ENCODE results near the gene MLX. TPM values are rescaled to one million over a fixed set of nuclear protein-coding genes. Genes with fewer than 3 reads are reported as not detected.

The MLX gene
- total and polyA plus RNA-seq, 2 of the 8 experiments (the other 6 are each of a cell fraction or from before 2014, with no cell fraction given) = 27.0 to 27.5 TPM

- Histone ChIP-seq H4K20me1 (replicated peaks in 1 of 2; ENCODE audit: control insufficient read depth in 1 of 2, insufficient read depth in 2 of 2, low read length in 2 of 2) (peaks cover 0 to 1% of the 10 kb centered on the region in 2 experiments), H3K4me3 (ENCODE audit: extremely low read depth in 1 of 4, insufficient read depth in 2 of 4, low read depth in 3 of 4, low read length in 4 of 4) (peak overlapping the region; percentile 61 to 84 (median 71)), H3K23me2 (ENCODE audit: low read depth, low read length) (peaks cover 3% of the 10 kb centered on the region; the same call in 1 of the 2 replicates), H2BK15ac (ENCODE audit: low read length) (no peak overlapping the region; the same call in 1 of the 2 replicates), H3K79me1 (ENCODE audit: low read depth, low read length) (peaks cover 2% of the 10 kb centered on the region), H3K23ac (ENCODE audit: insufficient read length) (no peak overlapping the region), H3K79me2 (ENCODE audit: control insufficient read depth in 1 of 2, insufficient read depth in 2 of 2, low read length in 2 of 2) (no peaks in the 10 kb centered on the region; a peak in 1 of 4 replicates), H2AFZ (ENCODE audit: low read length) (peak overlapping the region; percentile 68; the same call in 1 of the 2 replicates), H3K9ac (replicated peaks in 1 of 4; ENCODE audit: extremely low read depth in 1 of 4, low read depth in 3 of 4, low read length in 3 of 4) (peak overlapping the region; percentile 35 to 82 (median 59)), H3K18ac (ENCODE audit: extremely low read depth, low read length) (peak overlapping the region; percentile 87), H3K4me1 (replicated peaks in 1 of 4; ENCODE audit: control insufficient read depth in 3 of 4, insufficient read depth in 4 of 4, low read length in 3 of 4) (peaks cover 0 to 9% (median 6%) of the 10 kb centered on the region in 4 experiments; a peak in 6 of 7 replicates), H3K4me2 (ENCODE audit: insufficient read depth in 1 of 2, low read depth in 2 of 2, low read length in 2 of 2) (peak overlapping the region; percentile 75 to 87), H3K14ac (ENCODE audit: insufficient read length) (peak overlapping the region; percentile 88), H2BK12ac (ENCODE audit: low read depth, low read length) (peak overlapping the region; percentile 55; the same call in 1 of the 2 replicates), H2BK5ac (ENCODE audit: low read depth, low read length) (peak overlapping the region; percentile 97), H3K36me3 (ENCODE audit: control insufficient read depth in 2 of 4, insufficient read depth in 4 of 4, low read length in 3 of 4) (no peaks in the 10 kb centered on the region), H4K5ac (ENCODE audit: insufficient read length, low read depth, low read length) (peak overlapping the region; percentile 78), H3K56ac (replicated peaks; ENCODE audit: insufficient read length, low read depth, low read length) (peak overlapping the region; percentile 82), H3K27ac (ENCODE audit: low read depth, low read length) (peak overlapping the region; percentile 53; the same call in 1 of the 2 replicates), H2BK20ac (ENCODE audit: low read length) (no peak overlapping the region), H4K91ac (replicated peaks; ENCODE audit: insufficient read length, low read length) (peak overlapping the region; percentile 98), H3K9me3 (ENCODE audit: insufficient read depth in 2 of 2, low read depth in 1 of 2, low read length in 1 of 2) (no peaks in the 10 kb centered on the region), H3K4ac (replicated peaks; ENCODE audit: insufficient read length, low read depth, low read length) (peak overlapping the region; percentile 97), H3K27me3 (replicated peaks in 1 of 4; ENCODE audit: control insufficient read depth in 3 of 4, extremely low read depth in 1 of 4, insufficient read depth in 3 of 4, low read length in 3 of 4) (no peaks in the 10 kb centered on the region; a peak in 1 of 7 replicates), H2BK120ac (replicated peaks; ENCODE audit: low read depth, low read length) (peak overlapping the region; percentile 78), H4K8ac (ENCODE audit: extremely low read depth, insufficient read depth, low read length) (peak overlapping the region; percentile 86), H2AK5ac (ENCODE audit: low read depth, low read length) (no peak overlapping the region)
- peak in 1 of 2 experiments; percentile 95 for DNase-seq (ENCODE audit: low read depth in 1 of 2, low spot score in 2 of 2)
- ChIA-PET CTCF (ENCODE audit: partially characterized antibody) (interaction anchor here (0.6 to 3.1 kb wide), 7 partner anchors 11 to 122 kb away, joined by 3 to 15 read pairs (median 5); partner anchors contain the start of genes MLX and PSMC3IP), POLR2A (ENCODE audit: partially characterized antibody) (interaction anchor here (0.6 to 2.9 kb wide), 10 partner anchors 11 to 209 kb away, joined by 3 to 16 read pairs (median 4); partner anchors contain the start of genes MLX and NAGLU)
- FAIRE-seq = no peak
- WGBS, 2 experiments (ENCODE audit: extremely low coverage in 1 of 2, insufficient coverage in 1 of 2, insufficient read length in 1 of 2, insufficient replicate concordance in 2 of 2, low coverage in 1 of 2, low lambda C conversion rate in 2 of 2, missing lambda C conversion rate in 1 of 2) = 4% methylated on average over 45 of the region's 82 CpGs; no CpG with 5 or more reads in 1 of the 2 experiments
- no peak for TF ChIP-seq BCL11A (IDR thresholded peaks at IDR 0.05; ENCODE audit: low read depth in 2 of 2, low read length in 2 of 2)
- TF ChIP-seq PHF8 (conservative IDR thresholded peaks at IDR 0.05; ENCODE audit: low read depth, low read length) = peak; percentile 68; the same call in 1 of the 2 replicates
- TF ChIP-seq ASH2L (IDR thresholded peaks at IDR 0.05; ENCODE audit: low read length) = peak; percentile 79
- peak; percentile 93 for TF ChIP-seq CREB1 (IDR thresholded peaks at IDR 0.05)
- TF ChIP-seq POLR2A (IDR thresholded peaks at IDR 0.05; ENCODE audit: control extremely low read depth in 1 of 2, low read depth in 2 of 2, low read length in 2 of 2) = peak in 1 of 2 experiments; percentile 70; a peak in 2 of 3 replicates
- peak; percentile 18; the same call in 1 of the 2 replicates for TF ChIP-seq NRF1 (IDR thresholded peaks at IDR 0.05; ENCODE audit: low read depth, low read length)
- TF ChIP-seq YY1 (IDR thresholded peaks at IDR 0.05; ENCODE audit: low read depth, low read length) = 0 out of 2 replicates have a peak, but pooled peaks have one; percentile 8
- TF ChIP-seq SIX5 (IDR thresholded peaks at IDR 0.05; ENCODE audit: low read depth, low read length) = no peak
- TF ChIP-seq RNF2 (IDR thresholded peaks at IDR 0.05; ENCODE audit: borderline replicate concordance, low read depth, low read length, missing control alignments, poor library complexity, severe bottlenecking) = no peak
- peak; percentile 68 for TF ChIP-seq KDM4A (IDR thresholded peaks at IDR 0.05; ENCODE audit: low read depth, low read length, severe bottlenecking)
Measured at GRCh38 chr17:42554250-42555121, 12.4 kb upstream of the MLX start.
